HepG2 (cell line): ENCODE results near the gene KCNQ1OT1. TPM values are rescaled to one million over a fixed set of nuclear protein-coding genes. Genes with fewer than 3 reads are reported as not detected.

Experiments used
- ATAC-seq: fragments of 200-7000 bp; cut with Tn5 transposase; 3 replicates; pipeline ENCODE4 v1.9.1; 2020; ENCODE audit warnings: mild to moderate bottlenecking, moderate library complexity
- BruUV-seq: library from RNA; stranded (reverse); fragments of 400-500 nt; replicated peaks from 2 replicates; lab custom pipeline; 2021; lab: Mats Ljungman, UMichigan
- CTCF ChIA-PET: fragments of 300-600 bp; formaldehyde crosslinking; extraction: SDS; loops from one replicate; lab custom pipeline; 2021; ENCODE audit warnings: low total read pairs, inconsistent platforms, low intra/inter-chr PET ratio; lab: Yijun Ruan, JAX
- POLR2A ChIA-PET: fragments of 350-600 bp; sonication (Branson Sonifier 250); formaldehyde crosslinking; loops from one replicate; lab custom pipeline; 2020; ENCODE audit warnings: antibody characterized with exemption, inconsistent platforms; lab: Yijun Ruan, JAX
- DNase-seq: peaks from one replicate; pipeline ENCODE4 v3.0.0-alpha.2; 2015; ENCODE audit warnings: low spot score
- FAIRE-seq: peaks from 3 replicates; lab custom pipeline; 2011; peaks lifted over from hg19 to GRCh38; lab: Jason Lieb, UNC
- H2AFZ ChIP-seq: one replicate; pipeline ENCODE4 v1.6.1; 2011; ENCODE audit warnings: low read length, inconsistent platforms
- H3K27ac ChIP-seq: fragments of 300-600 bp; 3 replicates; pipeline ENCODE4 v1.8.0; 2011; ENCODE audit warnings: mixed run types, mild to moderate bottlenecking, mixed read lengths, low read length, inconsistent platforms; ENCODE audit not compliant: insufficient read depth; ENCODE audit errors: extremely low read length
- H3K27me3 ChIP-seq, 2 experiments: fragments of 200-600 bp in 1 of 2; 2 replicates in 1 of 2; 3 replicates in 1 of 2; pipeline versions ENCODE4 v1.6.0 to v1.8.0; 2011; ENCODE audit warnings: low read length in 2 of 2, mild to moderate bottlenecking in 2 of 2, moderate library complexity in 2 of 2, inconsistent platforms in 1 of 2; ENCODE audit not compliant: insufficient read depth in 2 of 2, control insufficient read depth in 1 of 2
- H3K36me3 ChIP-seq, 2 experiments: fragments of 200-600 bp in 1 of 2; replicated peaks in 1 of 2; 2 replicates in 1 of 2; 3 replicates in 1 of 2; pipeline versions ENCODE4 v1.5.1 to v1.8.0; 2011; ENCODE audit warnings: low read length in 2 of 2, inconsistent platforms in 1 of 2; ENCODE audit not compliant: insufficient read depth in 2 of 2, control insufficient read depth in 1 of 2
- H3K4me1 ChIP-seq: 2 replicates; pipeline ENCODE4 v1.5.1; 2012; ENCODE audit warnings: low read length, inconsistent platforms; ENCODE audit not compliant: insufficient read depth
- H3K4me2 ChIP-seq: 2 replicates; pipeline ENCODE4 v1.6.0; 2011; ENCODE audit warnings: low read depth, low read length, inconsistent platforms
- H3K4me3 ChIP-seq, 3 experiments: fragments of 200-600 bp in 1 of 3; sonication (generic), shearing (Covaris generic) in 1 of 3; replicated peaks in 1 of 3; 2 replicates each; pipeline ENCODE4 v1.5.1; 2011 to 2016; ENCODE audit warnings: low read length in 3 of 3, inconsistent platforms in 2 of 3, low read depth in 2 of 3, mild to moderate bottlenecking in 2 of 3, control low read depth in 1 of 3, mixed read lengths in 1 of 3; ENCODE audit not compliant: insufficient read depth in 1 of 3
- H3K79me2 ChIP-seq: one replicate; pipeline ENCODE4 v1.6.1; 2011; ENCODE audit warnings: low read length, inconsistent platforms; ENCODE audit not compliant: insufficient read depth
- H3K9ac ChIP-seq: 2 replicates; pipeline ENCODE4 v1.6.0; 2011; ENCODE audit warnings: mild to moderate bottlenecking, low read depth, low read length, inconsistent platforms; ENCODE audit not compliant: insufficient read depth
- H3K9me3 ChIP-seq: 2 replicates; pipeline ENCODE4 v1.5.1; 2012; ENCODE audit warnings: mild to moderate bottlenecking, low read length
- H4K20me1 ChIP-seq: 2 replicates; pipeline ENCODE4 v1.6.0; 2011; ENCODE audit warnings: inconsistent platforms, mild to moderate bottlenecking, low read length, moderate library complexity; ENCODE audit not compliant: insufficient read depth
- HINFP ChIP-seq: sonication (generic); formaldehyde crosslinking; IDR thresholded peaks from 2 replicates; pipeline ENCODE4 v1.4.0; 2020; ENCODE audit warnings: low read depth, mild to moderate bottlenecking, missing genetic modification reagents
- MXD3 ChIP-seq: IDR thresholded peaks from 2 replicates; pipeline ENCODE4 v1.6.1; 2016; ENCODE audit warnings: mild to moderate bottlenecking, missing biosample characterization, missing genetic modification reagents
- NFKBIZ ChIP-seq: IDR thresholded peaks from 2 replicates; pipeline ENCODE4 v1.6.1; 2018; ENCODE audit warnings: missing genetic modification reagents, missing compliant biosample characterization
- NR0B2 ChIP-seq: sonication (generic); formaldehyde crosslinking; IDR thresholded peaks from 2 replicates; pipeline ENCODE4 v1.4.0; 2020; ENCODE audit warnings: mild to moderate bottlenecking, missing genetic modification reagents
- NR1H2 ChIP-seq: sonication (generic); formaldehyde crosslinking; IDR thresholded peaks from 2 replicates; pipeline ENCODE4 v1.8.1; 2022; ENCODE audit warnings: low read depth, missing genetic modification reagents, borderline replicate concordance
- RNF219 ChIP-seq: sonication (generic); formaldehyde crosslinking; IDR thresholded peaks from 2 replicates; pipeline ENCODE4 v1.5.0; 2020; ENCODE audit warnings: mild to moderate bottlenecking, missing genetic modification reagents
- SMARCC2 ChIP-seq: fragments of 450-650 bp; IDR thresholded peaks from 2 replicates; pipeline ENCODE4 v1.6.1; 2017; ENCODE audit warnings: antibody characterized with exemption, mild to moderate bottlenecking
- TEAD3 ChIP-seq: optimal IDR thresholded peaks from 2 replicates; pipeline ENCODE3; 2016; ENCODE audit warnings: borderline replicate concordance
- ZBTB7B ChIP-seq: sonication (generic); formaldehyde crosslinking; IDR thresholded peaks from 2 replicates; pipeline ENCODE4 v1.4.0; 2020; ENCODE audit warnings: missing genetic modification reagents
- WGBS: methylation state at CpG from one replicate; pipeline ENCODE4 v1.1.6; 2017; ENCODE audit warnings: low lambda C conversion rate; 5-methylcytosine and 5-hydroxymethylcytosine counted together
- in situ Hi-C: cut with HindIII; loops from 2 replicates; pipeline ENCODE4 v1.10.0; 2017; ENCODE audit warnings: low pct_unique_long_range_greater_than_20kb; ENCODE audit not compliant: extremely low pct_ligation_motif_present
- intact Hi-C: fragments of 100-400 bp; cut with micrococcal nuclease; formaldehyde crosslinking; loops from one replicate; pipeline ENCODE4 v1.10.0; 2022; ENCODE audit not compliant: unreplicated experiment
- polyA plus RNA-seq, 8 experiments: library from polyadenylated mRNA; depleted of rRNA in 3 of 8; stranded (reverse) in 7 of 8; unstranded in 1 of 8; fragments of >200 nt; fragmentation: Illumina TruSeq in 4 of 8; extraction: Trizol in 4 of 8; gene quantifications; 2 replicates each; pipeline versions ENCODE4 v1.2.1 to v1.2.3, GENCODE V29; 2011 to 2016; ENCODE audit warnings: low read depth in 4 of 8, missing spikeins in 1 of 8, mixed read lengths in 1 of 8; ENCODE audit not compliant: insufficient read depth in 1 of 8
- total RNA-seq, 5 experiments: library from RNA; depleted of rRNA; stranded (reverse); fragments of >200 nt; fragmentation: Illumina TruSeq; extraction: Trizol; gene quantifications; 2 replicates each; pipeline ENCODE4 v1.2.3, GENCODE V29; 2016; ENCODE audit warnings: low read depth in 1 of 5

The KCNQ1OT1 gene
- total and polyA plus RNA-seq, 2 of the 13 experiments (the other 11 are each of a cell fraction or from before 2014, with no cell fraction given), result 1.3 to 18.9 TPM

GRCh38 chr11:2714871-2715270 is 15.1 kb upstream of the KCNQ1OT1 start:
- CTCF ChIA-PET, result no interaction called here
- no peak overlapping the region for H3K9ac ChIP-seq
- H4K20me1 ChIP-seq, result no peaks in the 10 kb centered on the region
- no peaks in the 10 kb centered on the region for H3K36me3 ChIP-seq
- 55% methylated on average over 4 of the region's 7 CpGs for WGBS
- no peaks in the 10 kb centered on the region for H3K79me2 ChIP-seq
- H3K4me3 ChIP-seq, result no peak overlapping the region
- H2AFZ ChIP-seq, result no peak overlapping the region
- no peak overlapping the region for H3K4me2 ChIP-seq
- ATAC-seq, result no peak
- H3K9me3 ChIP-seq, result peaks cover 11% of the 10 kb centered on the region
- DNase-seq, result no peak
- H3K4me1 ChIP-seq, result peaks cover 22% of the 10 kb centered on the region
- peaks cover 18 to 88% of the 10 kb centered on the region in 2 experiments for H3K27me3 ChIP-seq
- intact Hi-C loops, result no loop called here
- POLR2A ChIA-PET, result interaction anchor here (0.6 to 3.3 kb wide), 3 partner anchors 11 to 16 kb away, joined by 3 to 13 read pairs (median 3); no protein-coding TSS in a partner anchor
- in situ Hi-C loops, result no loop called here
- H3K27ac ChIP-seq, result no peak overlapping the region
- FAIRE-seq, result no peak
- BruUV-seq, result no TSS peak
- TF ChIP-seq RNF219 (CRISPR knock-in tag), result no peak
- no peak for TF ChIP-seq SMARCC2
- no peak for TF ChIP-seq HINFP
- no peak for TF ChIP-seq NR1H2 (CRISPR knock-in tag)
- no peak for TF ChIP-seq TEAD3 (CRISPR knock-in tag)
- no peak for TF ChIP-seq NFKBIZ
- no peak for TF ChIP-seq NR0B2
- no peak for TF ChIP-seq ZBTB7B (CRISPR knock-in tag)
- no peak for TF ChIP-seq MXD3 (CRISPR knock-in tag)
